GM18519 (cell line): ENCODE results near the gene YPEL1.
"Not testable (repeated sequence)": the region's sequence is repeated elsewhere in the genome, so short reads cannot be mapped to it uniquely, and the experiment has no call there.

Source experiments
- ATAC-seq: cut with Tn5 transposase; IDR thresholded peaks from one replicate; pipeline ENCODE4 v1.9.1; 2021; ENCODE audit warnings: mild to moderate bottlenecking, moderate library complexity; ENCODE audit not compliant: unreplicated experiment, low FRiP score

The YPEL1 gene

DNA sequence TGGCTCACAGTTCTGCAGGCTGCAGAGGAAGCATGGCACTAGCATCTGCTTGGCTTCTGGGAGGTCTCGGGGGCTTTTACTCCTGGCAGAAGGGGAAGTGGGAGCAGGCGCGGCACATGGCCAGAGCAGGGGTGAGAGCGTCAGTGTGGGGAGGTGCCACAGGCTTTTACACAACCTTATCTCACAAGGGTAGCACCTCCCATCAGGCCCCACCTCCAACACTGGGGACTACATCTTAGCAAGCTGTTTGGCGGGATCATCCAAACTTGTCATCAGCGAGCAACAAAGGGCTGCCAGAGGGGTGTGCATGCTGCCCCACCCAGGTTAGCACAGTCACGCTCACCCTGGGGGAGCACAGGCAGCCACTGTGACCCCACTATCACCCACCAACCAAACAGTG lies 18.9 kb upstream of the YPEL1 start:
- no peak for ATAC-seq

DNA sequence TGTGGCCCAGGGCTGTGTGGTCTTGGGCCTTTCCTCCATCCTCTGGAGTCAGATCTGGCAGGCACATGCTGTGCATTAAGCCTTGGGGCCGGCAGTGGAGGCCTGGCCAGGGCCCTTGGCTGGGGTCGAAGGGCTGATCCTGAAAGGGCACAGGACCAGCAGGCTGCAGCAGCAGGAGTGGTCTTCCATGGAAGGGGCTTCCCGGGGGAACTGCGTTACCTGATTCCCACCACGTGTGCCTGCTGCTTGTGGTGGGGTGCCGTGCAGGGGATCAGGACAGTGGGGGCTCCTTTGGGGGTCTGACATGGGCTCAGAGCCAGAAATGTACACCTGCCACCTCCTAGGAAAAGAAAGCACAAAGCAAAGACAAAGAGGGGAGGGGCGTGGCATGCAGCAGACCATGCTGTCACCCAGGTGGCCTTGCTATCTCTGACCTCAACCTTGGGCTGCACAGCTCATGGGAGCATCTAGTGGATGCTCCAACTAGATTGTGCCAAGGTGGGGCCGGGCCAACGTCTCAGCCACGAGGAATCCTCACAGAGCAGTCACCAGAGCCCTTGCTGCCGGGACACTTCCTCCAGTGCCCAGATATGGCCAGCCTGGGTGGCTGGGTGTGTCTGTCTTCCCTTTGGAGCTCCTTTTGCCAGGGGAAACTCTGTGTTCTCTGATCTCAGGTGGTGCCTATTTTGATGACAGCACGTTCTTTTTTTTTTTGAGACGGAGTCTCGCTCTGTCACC lies 17.9 kb upstream of the YPEL1 start:
- no peak for ATAC-seq

DNA sequence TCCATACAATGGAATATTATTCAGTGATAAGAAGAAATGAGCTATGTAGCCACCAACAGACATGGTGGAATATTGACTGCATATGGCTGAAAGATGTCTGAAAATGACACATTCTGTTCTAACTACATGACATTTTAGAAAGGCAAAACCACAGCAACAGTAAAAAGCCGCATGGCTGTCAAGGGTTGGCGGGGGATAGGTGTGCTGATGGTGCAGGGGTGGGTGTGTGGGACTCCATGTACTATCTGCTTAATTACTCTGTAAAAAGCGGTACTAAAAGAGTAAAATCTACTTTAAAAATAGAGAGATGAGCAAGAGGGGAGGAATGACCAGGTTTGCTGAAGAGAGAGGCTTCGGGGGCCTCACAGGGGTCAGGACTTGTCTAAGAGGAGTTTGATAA lies 16.7 kb upstream of the YPEL1 start:
- ATAC-seq = no peak

DNA sequence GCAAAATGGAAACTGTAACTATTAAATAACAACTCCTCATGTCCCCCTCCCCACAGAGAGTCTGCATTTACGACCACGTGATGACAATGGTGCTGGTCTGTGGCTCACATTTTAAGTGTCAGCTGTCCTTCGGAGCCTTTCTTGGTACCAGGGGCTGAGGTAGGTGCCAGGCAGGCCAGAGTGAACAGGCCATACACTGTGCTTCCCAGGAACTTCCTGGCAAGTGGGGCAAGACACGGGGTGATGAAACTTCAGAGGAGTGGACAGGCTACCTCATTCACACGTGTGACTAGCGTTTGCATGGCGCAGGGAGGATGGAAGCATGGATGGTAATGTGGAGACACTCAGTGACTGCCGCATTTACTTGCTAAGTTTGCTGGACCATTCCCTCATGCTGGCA lies 10.4 kb upstream of the YPEL1 start:
- ATAC-seq = no peak

GRCh38 chr22:21744917-21745316 lies 9.3 kb upstream of the YPEL1 start:
- ATAC-seq = not testable (repeated sequence)

DNA sequence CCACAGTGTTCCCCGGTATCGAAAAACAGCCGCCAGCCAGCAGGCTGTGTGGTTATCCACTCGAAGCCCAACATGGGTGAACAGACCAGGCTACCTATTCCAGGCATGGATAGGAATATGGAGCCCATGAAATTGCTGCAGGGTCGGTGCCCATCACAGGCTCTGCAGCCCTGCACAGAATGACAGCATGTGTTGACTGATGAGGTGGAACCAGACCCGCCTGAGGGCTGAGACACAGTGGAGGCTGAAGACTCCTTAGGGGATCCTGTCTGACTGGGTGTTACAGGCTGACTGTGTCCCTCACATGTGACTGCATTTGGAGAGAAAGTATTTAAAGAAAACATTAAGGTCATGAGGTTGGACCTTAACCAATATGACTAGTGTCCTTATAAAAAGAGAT lies 6.2 kb upstream of the YPEL1 start:
- ATAC-seq = no peak

DNA sequence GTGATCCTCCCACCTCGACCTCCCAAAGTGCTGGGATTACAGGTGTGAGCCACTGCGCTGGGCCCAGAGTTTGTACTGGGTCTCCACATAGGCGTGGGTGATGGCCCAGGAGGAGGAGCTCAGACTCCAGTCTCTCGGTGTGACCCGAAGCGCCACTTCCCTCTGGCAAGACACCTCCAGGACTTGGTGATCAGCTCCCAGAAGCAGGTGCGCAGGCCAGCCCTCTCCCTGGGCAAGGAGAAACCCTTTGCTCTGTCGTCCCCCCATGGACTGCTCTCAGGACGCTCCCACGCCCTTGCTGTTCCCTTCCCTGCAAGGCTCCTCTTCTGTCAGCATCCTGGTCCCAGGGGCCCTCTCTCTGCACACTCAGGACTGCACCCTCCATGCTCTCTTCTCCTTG lies 5.5 kb upstream of the YPEL1 start:
- ATAC-seq = no peak

- ATAC-seq = no peak
Measured at GRCh38 chr22:21739828-21740377, 4.3 kb upstream of the YPEL1 start.

DNA sequence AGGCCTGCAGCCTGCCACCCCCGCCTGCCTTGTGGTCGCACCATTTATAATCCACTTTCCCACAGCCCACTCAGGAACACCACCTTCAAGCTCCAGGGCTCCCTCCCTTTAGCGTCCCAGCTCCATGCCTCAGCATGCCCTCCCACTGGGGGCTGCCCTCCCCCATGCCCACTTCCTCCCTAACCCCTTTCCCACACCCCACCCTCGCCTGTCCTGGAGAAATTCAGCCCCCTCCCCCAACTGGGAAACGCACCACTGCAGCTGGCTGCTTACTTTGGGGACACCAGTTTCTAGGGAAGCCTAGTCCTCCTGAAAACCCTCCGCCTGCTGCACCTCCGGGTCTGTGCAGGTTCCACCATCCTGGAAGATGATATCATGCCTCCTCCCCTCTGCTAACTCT lies 3.4 kb upstream of the YPEL1 start:
- no peak for ATAC-seq

GRCh38 chr22:21738081-21738480 lies 2.5 kb upstream of the YPEL1 start:
- ATAC-seq = no peak

- no peak for ATAC-seq
Measured at GRCh38 chr22:21736948-21737347, 1.4 kb upstream of the YPEL1 start.

DNA sequence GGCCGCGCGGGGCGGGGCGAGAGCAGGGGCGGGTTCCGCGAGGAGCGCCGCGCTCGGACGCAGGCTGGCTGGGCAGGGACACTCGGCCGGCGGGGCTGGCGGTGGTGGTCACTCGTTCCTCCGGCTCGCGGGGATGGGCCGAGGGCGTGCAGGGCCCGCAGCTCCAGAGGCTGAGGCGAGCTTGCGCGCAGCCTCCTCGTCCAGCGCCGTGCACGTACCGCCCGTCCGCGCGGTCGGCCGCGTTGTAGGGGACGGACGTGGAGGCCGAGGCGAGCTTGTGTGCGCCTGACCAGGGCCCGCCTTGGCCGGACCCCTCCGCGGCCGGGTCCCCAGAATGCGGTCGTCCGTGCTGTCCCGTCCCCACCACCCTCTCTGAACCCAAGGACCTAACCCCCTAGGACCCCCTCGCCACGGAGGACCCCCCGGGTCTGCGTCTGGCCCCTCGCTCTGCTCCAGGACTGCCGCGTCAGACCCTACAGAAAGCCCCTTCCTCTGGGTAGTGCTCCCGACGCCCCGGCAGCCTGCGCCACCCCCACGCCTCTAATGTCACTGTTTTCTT lies 569 bp upstream of the YPEL1 start:
- ATAC-seq = no peak

DNA sequence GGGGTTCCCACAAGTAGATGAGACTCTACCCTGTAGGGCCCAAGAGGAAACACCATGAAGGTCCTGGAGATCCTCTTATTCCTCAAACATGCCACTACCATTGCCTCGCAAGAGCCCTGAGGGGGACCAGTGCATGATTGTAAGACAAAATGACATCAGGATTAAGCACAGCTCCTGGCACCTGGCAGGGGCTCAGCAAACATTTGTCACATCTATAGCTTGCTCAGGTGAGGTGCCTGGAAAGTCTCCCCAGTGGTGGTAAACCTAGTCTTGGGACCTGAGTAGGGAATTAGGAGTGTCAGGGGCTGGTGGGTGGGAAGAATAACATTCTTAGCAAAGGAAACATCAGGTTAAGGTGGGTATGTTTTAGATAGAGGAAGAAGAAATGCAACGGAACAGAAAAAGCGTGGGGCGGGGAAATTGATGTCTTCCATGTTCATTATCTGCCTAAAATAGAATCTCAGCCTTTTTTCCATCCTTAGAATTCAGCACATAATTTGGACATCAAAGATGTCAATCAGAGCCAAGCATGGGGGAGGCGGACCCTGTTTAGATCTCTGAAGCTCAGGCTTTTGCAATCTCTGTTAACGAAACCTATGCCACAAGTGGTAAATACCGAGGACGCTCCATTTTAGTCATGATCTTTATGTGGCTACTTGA lies 924 bp downstream of the YPEL1 start:
- no peak for ATAC-seq

DNA sequence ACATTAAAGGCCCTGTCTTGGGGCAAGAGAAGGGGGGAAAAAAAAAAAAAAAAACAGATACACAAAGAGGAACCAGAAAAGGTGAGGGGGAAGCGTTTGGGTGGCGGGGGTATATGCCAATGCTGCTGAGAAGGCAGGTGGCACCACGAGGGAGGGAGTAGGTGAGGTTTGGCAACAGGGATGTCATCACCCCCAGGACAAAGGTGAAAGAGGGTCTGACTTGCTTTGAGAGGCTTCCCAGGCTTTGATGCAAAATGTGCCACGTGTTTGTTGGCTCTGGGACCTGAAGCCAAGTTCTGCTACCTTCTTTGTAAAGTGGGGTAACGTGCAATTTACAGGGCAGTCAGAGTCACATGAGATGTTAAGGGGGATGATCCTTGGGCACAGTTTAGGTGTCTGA lies 4.1 kb downstream of the YPEL1 start:
- ATAC-seq = no peak

DNA sequence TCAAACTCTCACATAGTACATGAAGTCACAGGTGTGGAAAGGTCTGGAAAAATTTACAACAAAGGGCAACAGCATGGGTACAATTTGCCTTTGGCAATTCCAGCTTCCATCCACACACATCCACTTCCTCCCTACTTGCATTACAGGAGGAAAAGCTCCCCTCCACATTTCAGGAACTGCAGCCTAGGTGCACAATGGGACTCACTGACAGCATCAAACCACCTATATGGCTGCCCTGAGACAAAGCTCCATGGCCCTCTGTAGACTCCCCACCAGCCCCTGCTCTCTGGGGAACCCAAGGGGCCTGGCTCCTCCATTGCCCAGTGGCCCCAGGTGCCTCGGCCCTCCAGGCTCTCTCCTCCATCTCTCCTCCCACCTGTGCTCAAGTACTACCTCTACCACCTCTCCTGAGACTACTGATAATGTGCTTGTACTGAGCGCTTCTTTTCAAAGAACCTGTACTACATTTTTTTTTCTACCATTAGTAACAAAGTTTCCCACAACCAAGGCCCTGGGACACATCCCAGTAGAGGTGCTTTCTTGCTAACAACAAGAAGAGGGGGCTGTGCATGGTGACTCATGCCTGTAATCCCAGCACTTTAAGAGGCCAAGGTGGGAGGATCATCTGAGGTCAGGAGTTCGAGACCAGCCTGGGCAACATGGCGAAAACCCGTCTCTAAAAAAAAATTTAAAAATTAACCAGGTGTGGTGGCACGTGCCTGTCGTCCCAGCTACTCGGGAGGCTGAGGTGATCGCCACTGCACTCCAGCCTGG lies 4.9 kb downstream of the YPEL1 start:
- ATAC-seq = no peak

- not testable (repeated sequence) for ATAC-seq
Measured at GRCh38 chr22:21729184-21729583, 6.4 kb downstream of the YPEL1 start.

DNA sequence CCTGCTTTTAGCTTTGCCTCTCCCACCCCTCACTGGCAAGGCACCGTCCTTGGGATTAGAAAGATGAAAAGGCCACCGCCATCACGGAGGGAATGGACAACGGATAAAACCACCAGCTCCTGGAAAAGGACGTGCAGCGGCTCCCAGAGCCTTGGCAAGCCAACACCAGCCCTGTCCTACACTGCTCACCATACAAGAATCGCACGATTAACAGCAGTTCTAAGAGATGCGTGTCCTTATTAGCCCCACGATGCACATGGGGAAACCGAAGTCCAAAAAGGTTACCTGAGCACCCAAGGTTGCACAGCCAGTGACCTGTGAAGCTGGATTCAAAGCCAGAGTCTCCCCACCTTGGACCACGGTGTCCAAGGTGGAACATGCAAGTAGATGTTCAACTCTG lies 7.3 kb downstream of the YPEL1 start:
- no peak for ATAC-seq

DNA sequence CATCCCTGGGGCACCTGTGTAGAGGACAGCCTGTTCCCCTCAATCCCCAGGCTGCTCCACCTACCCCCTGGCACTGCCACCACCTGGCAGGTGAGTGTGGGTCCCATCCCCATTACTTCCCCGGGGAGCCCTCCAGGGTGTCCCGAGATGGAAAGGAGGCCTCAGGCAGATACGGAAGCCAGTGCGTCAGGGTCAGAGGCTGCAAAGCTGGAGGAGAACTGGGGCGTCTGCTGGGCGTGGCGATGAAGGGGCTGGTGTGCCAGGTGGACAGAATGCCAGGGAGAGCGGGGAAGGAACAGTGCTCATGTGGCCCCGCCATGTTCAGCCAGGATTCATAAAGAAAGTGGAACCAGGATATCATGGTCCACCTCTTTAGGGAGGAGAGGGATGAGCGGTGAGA lies 7.8 kb downstream of the YPEL1 start:
- ATAC-seq = no peak

DNA sequence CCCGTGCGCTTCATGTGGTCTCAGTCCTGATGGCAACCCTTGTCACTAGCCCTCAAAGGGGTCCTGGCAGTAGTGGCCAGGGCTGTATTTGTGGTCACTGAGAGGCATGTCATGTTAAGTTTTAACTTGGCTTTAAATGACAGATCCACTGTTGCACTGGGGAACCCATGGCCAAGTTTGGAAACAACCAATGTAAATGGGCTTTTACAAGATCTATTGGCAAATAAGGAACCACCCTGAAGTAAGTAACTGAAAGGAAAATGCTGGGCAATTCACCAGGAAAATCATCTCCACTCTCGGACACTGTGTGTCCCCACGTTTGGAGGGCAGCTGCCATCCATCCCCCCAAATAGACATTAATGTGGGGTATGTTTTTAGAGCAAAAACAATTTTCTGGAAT lies 8.4 kb downstream of the YPEL1 start:
- no peak for ATAC-seq

DNA sequence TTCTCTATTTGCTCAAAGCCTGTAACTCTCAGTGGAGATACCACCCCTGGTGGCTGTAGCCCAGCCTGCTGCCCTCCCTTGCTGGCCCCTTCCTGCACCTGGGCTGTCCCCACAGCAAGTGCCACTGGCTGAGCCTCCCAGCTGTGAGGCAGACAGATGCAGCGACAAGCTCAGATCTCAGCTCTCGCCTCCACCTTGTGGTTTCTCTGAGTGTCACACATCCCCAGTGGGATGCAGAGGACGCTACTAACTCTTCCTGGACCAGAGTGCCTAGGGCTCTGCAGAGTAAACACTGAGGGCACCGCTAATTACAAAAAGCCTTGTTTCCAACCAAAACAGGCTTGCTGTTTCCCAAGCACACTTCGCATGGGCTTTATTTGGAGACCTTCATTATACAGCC lies 8.9 kb downstream of the YPEL1 start:
- ATAC-seq = no peak
